NCI-H2107 treated with DMSO at 0.1 percent for 48 hours (cell line): ENCODE results near the gene ZMIZ2.
"Not testable (repeated sequence)": the region's sequence is repeated elsewhere in the genome, so short reads cannot be mapped to it uniquely, and the experiment has no call there.

Source experiments
- DNase-seq: peaks from one replicate; lab custom pipeline; 2025; ENCODE audit not compliant: unreplicated experiment; lab: John Stamatoyannopoulos, UW

Gene ZMIZ2, protein sequence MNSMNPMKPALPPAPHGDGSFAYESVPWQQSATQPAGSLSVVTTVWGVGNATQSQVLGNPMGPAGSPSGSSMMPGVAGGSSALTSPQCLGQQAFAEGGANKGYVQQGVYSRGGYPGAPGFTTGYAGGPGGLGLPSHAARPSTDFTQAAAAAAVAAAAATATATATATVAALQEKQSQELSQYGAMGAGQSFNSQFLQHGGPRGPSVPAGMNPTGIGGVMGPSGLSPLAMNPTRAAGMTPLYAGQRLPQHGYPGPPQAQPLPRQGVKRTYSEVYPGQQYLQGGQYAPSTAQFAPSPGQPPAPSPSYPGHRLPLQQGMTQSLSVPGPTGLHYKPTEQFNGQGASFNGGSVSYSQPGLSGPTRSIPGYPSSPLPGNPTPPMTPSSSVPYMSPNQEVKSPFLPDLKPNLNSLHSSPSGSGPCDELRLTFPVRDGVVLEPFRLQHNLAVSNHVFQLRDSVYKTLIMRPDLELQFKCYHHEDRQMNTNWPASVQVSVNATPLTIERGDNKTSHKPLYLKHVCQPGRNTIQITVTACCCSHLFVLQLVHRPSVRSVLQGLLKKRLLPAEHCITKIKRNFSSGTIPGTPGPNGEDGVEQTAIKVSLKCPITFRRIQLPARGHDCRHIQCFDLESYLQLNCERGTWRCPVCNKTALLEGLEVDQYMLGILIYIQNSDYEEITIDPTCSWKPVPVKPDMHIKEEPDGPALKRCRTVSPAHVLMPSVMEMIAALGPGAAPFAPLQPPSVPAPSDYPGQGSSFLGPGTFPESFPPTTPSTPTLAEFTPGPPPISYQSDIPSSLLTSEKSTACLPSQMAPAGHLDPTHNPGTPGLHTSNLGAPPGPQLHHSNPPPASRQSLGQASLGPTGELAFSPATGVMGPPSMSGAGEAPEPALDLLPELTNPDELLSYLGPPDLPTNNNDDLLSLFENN

DNA sequence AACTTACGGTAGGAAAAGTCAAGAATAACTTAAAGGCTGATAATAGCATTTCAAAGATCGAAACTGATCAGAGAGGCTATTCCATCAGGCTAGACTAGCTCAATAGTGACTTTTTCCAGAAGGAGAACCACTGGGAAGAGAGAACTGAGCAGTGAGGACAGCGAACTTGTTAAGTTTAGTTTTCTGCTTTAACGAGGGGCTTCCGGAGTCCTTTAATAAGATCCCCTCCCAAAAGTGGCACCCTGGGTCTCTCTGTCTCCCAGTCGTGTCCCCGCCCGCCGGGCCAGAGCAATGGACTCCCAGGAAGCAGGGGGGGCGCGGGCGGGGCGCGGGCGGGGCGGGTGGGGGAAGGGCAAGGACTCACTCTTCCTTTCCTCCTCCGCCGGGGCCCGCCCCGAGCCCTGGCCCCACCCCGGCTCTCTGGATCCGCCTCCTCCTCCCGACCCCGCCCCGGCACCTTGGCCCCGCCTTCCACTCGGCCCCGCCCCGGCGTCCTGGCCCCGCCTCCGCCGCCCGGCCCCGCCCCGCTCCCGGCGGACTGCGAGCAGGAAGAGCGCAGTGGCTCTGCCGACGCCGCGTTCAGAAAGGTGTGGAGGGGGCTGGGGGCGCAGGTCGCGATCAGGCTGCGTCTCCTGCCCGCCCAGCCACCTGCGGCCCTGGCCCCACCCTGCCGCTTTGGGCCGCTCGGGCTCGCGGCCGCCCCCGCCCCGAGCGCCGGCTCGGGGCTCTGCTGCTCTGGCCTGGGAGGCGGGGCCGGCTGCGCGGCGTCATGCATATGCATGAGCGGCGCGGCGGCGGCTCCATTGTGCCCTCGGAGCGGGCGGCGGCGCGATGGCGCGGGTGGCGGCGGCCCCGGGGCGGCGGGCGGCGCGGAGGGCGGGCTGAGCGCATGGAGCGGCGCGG is at the start of gene ZMIZ2:
ZMIZ2 (plus strand) TSS at position 803 of the 903 bp plus-strand sequence. CDS start 7,403 bp downstream, outside the sequence.
- DNase-seq = peak; percentile 60

DNA sequence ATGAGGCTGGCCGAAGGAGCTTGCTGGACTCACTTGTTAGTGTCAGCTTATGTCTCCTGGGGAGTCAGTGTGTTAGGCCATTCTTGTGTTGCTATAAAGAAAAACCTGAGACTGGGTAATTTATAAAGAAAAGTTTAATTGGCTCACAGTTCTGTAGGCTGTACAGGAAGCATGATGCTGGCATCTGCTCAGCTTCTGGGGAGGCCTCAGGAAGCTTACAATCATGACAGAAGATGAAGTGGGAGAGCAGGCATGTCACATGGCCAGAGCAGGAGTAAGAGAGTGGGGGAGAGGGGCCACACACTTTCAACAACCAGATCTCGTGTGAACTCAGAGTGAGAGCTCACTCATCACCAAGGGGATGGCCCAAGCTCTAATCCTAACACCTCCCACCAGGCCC is 49.0 kb upstream of the ZMIZ2 start:
- not testable (repeated sequence) for DNase-seq

DNA sequence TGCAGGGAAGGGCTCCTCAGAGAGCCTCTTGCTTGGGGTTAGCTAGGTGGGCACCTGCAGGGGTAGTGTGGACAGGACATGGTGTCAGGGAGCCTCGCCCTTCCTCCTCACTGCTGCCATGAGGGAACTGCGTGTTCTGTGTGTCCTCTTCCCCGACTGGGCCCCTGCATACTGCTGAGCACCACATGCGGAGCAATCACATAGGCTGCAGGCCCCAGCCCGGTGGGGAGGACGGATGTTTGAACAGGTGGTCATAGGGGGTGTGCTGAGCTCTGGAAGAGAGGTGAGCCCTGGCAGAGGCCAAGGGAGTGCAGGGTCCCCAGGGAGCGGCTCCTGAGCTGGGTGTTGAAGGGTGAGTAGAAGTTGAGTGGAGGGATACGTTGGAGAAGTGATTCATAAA is 48.3 kb upstream of the ZMIZ2 start:
- no peak for DNase-seq

DNA sequence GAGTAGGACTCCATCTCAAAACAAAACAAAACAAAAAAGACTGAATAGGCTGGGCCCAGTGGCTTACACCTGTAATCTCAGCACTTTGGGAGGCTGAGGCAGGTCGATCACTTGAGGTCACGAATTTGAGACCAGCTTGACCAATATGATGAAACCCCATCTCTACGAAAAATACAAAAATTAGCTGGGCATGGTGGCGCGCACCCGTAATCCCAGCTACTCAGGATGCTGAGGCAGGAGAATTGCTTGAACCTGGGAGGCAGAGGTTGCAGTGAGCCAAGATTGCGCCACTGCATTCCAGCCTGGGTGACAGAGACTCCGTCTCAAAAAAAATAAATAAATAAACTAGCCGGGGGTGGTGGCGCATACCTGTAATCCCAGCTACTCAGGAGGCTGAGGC is 45.3 kb upstream of the ZMIZ2 start:
- DNase-seq = not testable (repeated sequence)

DNA sequence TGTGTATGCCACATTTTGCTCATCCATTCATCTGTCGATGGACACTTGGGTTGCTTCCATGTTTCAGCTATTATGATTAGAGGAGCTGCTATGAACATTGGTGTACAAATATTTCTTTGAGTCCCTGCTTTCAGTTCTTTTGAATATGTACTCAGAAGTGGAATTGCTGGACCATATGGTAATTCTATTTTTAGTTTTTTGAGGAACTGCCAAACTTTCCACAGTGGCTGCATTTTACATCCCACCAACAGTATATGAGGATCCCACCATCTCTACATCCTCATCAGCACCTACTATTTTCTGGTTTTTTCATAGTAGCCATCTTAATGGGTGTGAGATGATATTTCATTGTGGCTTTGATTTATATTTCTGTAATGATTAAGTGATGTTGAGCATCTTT is 44.7 kb upstream of the ZMIZ2 start:
- DNase-seq = no peak

DNA sequence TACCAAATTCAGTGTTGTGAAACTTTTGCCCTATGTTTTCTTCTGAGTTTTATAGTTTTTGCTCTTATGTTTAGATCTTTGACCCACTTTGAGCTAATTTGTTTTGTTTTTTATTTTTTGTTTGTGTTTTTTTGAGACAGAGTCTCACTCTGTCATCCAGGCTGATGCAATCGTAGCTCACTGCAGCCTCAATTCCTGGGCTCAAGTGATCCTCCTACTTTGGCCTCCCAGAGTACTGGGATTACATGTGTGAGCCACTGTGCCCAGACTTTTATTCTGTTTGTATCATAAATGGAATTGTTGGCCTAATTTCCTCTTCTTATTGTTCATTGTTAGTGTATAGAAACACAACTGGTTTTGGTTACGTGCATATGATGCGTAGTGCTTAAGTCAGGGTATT is 43.2 kb upstream of the ZMIZ2 start:
- no peak for DNase-seq

DNA sequence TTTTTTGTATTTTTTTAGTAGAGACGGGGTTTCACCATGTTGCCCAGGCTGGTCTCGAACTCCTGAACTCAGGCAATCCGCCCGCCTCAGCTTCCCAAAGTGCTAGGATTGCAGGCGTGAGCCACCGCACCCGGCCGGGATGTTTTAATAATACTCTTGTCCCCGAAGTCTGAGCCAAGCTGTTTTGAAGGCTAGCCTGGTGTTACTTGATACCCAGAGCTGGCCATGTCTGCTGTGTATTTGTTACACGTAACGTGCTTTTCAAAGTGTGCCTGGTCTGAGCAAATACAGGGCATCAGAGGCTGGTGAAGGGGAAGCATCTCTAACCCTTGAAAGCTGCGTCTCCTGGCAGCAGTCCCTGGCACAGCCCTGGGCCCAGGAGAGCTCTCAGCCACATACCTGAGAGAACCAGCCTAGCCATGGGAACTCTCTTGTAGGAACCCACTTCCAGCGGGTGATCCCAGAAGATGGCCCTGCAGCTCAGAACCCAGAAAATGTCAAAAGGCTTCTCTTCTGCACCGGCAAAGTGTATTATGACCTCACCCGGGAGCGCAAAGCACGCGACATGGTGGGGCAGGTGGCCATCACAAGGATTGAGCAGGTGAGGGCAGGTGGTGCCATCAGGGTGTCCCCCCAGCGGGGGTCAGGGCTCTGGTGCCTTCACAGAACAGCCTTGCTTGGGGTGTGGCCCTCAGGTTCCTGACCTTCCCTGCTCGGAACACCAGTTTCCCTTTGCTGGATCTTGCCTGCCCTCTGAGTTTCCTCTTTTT is 41.7 kb upstream of the ZMIZ2 start:
- DNase-seq = no peak

DNA sequence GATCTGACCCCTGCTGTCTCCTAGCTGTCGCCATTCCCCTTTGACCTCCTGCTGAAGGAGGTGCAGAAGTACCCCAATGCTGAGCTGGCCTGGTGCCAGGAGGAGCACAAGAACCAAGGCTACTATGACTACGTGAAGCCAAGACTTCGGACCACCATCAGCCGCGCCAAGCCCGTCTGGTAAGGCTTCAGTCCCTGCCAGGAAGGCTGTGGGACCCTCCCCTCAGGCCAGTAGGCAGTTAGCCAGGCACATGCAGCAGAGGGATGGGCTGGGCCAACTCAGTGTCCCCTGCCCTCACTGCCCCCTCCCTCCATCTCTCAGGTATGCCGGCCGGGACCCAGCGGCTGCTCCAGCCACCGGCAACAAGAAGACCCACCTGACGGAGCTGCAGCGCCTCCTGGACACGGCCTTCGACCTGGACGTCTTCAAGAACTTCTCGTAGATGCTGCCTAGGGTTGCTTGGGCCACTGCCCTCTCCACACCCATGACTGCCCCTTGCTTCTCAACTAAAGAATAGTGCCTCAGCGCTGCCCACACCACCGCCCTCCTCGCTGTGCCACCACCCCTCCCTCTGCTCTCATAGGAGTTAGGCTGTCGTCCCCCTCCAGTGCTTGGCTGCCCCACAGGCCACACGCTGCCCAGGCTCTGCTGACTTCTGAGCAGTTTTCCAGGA is 41.0 kb upstream of the ZMIZ2 start:
- DNase-seq = no peak

DNA sequence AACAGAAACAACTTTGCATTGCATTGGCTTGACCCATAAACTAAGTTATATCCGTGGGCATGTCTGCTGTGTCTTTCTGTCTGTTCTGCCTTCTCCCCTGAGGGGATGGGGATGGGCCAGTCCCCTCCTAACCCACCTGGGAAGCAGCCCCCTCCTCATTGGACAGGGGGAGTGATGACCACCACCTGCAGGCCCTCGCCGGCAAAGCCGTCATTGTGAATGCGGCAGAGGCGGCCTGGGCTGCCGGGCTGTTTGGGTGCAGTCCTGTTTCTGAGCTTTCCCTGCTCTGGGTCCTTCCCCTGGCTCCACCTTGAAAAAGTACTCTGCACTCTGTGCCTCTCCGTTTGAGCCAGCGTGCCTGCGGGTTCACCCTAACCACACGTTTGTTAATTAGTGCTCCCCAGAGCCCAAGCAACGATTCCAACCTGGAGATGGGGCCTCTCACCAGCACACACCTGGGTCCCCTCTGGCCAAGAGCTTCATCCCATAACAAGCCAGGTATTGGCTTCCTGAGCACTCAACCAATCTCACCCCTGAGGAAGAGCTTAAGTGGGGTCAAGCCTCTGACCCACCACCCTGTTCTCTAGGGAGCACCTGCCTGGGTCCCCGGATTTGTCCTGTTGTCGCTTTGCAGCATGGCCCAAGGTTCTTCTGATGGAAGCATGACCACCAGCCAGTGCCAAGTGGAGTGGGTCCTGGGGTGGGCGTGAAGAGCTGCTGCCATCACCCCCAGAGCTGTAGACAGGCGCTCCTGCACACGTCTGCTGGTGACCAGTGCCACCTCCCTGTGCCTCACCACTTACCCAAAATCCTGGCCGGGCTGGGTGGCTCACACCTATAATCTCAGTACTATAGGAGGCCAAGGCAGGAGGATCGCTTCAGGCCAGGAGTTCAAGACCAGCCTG is 39.4 kb upstream of the ZMIZ2 start:
- DNase-seq = no peak

DNA sequence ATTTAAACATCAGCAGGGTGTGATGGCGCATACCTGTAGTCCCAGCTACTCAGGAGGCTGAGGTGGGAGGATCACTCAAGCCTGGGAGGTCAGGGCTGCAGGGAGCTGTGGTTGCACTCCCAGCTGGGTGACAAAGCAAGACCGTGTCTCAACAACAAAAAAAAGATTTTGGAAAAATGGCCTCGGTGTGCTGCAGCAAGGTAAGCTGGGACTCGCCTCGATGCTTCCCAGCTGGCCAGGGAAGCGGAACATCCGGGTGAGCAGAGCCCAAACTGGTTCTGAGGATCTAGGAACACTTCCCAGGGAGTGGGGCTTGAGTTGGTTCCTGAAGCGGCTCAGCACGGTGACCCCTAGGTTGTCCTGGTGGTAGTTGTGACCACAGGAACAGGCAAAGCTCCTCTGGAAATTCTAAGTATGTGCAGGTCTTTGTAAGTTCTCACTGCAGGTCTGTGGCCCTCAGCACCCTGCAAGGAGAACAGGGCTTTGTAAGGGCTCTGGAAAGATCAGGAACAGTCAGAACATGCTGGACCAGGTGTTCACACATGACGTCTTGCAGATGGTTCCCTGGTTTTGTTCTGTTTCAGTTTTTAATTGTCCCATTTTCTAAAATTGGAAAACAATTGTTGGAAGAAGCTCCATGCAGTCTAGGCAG is 38.6 kb upstream of the ZMIZ2 start:
- DNase-seq = no peak

DNA sequence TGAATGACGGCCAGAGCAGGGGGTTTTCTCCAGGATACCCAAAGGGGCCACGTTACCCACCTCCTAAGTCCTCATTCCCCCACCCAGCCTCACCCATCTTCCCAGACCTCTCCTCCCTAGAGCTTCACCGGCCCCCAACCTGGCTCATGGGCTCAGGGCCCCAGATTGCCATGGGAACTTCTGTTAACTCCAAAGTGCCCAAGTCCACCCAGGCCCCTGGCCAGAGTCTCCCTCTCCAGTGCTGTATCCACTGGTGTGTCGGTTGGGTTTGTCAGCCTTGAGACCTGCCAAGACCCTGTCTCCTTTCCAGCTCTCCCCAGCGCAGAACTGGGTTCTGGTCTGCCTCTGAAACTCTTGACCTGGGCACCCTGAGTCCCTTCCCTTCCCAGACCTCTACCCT is 37.1 kb upstream of the ZMIZ2 start:
- no peak for DNase-seq

DNA sequence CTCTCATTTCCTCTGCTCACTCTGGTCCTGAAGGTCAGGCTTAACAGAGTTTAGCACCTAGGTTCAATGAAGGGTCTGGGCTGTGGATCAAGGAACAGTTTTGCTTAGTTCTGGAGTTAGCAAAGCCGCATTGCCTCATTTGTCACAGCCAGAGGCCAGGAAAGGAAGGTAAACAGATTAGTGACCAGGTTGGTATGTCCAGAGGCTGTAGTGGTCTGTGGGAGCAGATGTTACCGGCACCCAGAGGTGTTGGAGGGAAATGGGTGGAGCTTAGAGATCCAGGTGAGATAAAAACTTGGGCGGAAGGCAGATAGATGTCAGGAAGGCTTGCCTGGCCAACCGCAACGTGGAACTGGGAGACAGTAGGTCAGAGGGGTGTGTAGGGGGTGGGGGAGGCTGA is 36.6 kb upstream of the ZMIZ2 start:
- no peak for DNase-seq

DNA sequence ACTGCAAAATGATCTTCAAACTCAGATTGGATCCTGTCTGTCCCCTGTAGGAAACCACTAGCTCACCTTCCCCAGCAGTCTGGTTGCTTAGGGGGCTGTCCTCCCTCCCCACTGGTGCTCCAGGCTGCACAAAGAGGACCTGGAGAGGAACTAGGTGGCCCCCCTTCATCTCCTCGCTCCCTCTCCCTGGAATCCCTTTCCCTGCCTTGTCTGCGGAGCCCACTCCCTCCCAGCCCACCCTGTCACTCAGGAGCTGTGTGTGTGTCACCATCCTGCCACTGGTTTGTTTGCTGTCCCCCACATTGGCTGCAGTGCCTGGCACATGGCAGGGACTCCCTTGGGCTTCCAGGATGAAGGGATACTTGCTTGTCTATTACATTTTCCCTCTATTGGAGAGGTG is 35.5 kb upstream of the ZMIZ2 start:
- no peak for DNase-seq

DNA sequence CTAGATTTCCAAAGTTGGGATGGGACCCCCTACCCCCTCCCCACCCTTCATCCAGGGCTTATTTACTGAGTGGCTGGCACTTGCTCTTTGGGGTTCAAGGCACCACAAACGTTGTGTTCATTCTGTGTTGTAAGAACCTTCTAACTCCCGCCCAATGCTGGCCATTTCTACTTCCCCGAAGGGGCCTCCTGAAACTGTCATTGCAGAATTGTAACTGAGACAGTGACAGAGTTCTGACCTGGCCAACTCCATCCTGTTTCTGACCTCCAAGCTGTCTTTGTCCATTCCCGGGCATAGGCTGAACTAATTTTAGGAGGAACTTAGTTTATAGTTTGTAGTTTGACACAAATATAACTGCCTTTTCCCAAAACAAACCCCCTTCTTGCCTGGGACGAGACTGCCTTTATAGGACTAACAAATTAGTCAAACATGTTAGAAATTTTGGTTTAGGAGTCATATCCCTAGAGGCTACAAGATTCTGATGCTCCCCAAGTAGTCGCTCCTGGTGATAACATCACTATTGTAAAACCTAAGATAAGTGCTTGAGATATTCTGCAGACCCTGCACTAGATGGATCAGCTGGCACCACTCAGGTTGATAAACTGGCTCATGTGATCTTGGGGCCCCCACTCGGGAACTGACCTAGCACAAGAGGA is 34.8 kb upstream of the ZMIZ2 start:
- DNase-seq = no peak

DNA sequence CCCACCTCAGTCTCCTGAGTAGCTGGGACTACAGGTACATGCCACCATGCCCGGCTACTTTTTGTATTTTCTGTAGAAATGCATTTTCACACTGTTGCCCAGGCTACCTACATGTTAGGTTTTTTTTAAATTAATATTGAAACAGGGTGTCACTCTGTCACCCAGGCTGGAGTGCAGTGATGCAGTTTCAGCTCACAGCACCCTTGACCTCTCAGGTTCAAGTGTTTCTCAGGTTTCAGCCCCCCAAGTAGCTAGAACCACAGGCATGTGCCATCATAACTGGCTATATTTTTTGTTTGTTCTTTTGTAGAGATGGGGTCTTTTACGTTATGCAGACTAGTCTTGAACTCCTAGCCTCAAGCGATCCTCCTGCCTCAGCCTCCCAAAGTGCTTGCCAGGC is 32.4 kb upstream of the ZMIZ2 start:
- no peak for DNase-seq

DNA sequence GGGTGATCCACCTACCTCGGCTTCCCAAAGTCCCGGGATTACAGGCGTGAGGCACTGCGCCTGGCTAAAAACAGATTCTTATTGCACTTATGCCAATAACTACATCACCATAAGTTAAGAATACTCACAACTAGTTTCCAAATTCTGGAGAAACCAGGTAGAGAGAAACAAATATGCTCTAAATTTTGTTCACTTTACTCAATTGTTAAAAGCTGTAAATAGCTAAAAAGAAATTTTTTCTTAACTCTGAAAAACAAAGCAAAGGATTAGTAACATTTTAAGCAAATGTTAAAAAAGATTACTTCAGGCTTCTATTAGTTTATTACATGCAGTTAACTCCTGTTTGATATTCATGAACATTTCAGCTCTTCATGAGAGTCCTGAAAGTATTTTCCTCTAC is 28.3 kb upstream of the ZMIZ2 start:
- no peak for DNase-seq

DNA sequence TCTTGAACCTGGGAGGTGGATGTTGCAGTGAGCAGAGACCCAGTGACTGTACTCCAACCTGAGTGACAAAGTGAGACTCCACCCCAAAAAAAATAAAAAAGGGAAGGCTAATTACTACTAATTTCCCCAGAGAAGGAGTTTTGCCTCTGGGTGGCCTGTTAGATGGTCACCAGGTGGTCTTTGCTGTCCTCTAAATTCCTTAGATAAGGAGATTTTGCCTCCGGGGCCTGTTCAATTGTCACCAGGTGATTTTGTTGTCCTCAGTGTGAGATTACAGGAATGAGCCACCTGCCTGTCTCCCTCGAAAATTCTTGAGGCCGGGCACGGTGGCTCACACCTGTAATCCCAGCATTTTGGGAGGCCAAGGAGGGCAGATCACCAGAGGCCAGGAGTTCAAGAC is 24.4 kb upstream of the ZMIZ2 start:
- DNase-seq = no peak

DNA sequence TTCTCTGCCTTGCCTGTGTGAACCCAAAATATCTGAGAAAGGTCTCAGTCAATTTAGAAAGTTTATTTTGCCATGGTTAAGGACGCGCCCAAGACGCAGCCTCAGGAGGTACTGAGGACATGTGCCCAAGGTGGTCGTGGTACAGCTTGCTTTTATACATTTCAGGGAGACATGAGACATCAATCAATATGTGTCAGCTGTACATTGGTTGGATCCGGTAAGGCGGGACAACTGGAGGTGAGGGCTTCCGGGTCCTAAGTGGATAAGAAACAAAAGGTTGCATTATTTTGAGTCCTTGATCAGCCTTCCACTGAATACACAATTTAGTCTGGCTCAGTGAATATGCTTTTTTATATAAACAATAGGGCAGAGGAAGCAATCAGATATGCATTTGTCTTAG is 22.4 kb upstream of the ZMIZ2 start:
- DNase-seq = not testable (repeated sequence)
